GM12892 (cell line): ENCODE measurements around the gene IGFBP6.
"Not testable (repeated sequence)": the region's sequence is repeated elsewhere in the genome, so short reads cannot be mapped to it uniquely, and the experiment has no call there.

Experiments used
- DNase-seq: peaks from one replicate; pipeline ENCODE4 v3.0.0; 2011; ENCODE audit not compliant: insufficient read length
- FAIRE-seq: peaks from 2 replicates; lab custom pipeline; 2011; peaks lifted over from hg19 to GRCh38; lab: Jason Lieb, UNC
- POLR2A ChIP-seq: IDR thresholded peaks from 2 replicates; pipeline ENCODE4 v1.6.1; 2011; ENCODE audit warnings: low read depth, low read length, control low read depth
- POLR2AphosphoS5 ChIP-seq: IDR thresholded peaks from 2 replicates; pipeline ENCODE4 v1.6.1; 2011; ENCODE audit warnings: low read depth, low read length, control low read depth
- TAF1 ChIP-seq: IDR thresholded peaks from 2 replicates; pipeline ENCODE4 v1.6.1; 2011; ENCODE audit warnings: low read depth, mild to moderate bottlenecking, control low read depth, low read length, borderline replicate concordance

IGFBP6 gene

DNA sequence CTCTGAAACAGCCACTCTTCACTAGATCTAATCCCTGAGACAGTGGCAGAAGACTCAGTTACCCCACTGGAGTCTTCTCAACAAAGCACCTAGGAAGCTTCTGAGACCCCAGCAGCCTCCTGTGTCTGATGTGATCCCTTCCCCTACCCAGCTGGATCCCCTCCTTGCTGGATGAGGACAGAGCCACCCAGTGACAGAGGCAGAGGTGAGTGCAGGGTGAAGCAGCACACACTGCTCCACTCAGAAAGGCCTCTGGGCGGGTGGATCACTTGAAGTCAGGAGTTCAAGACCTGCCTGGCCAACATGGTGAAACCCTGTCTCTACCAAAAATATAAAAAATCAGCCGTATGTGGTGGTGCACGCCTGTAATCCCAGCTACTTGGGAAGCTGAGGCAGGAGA lies 21.0 kb upstream of the IGFBP6 start:
- FAIRE-seq (no peak), DNase-seq (no peak)

DNA sequence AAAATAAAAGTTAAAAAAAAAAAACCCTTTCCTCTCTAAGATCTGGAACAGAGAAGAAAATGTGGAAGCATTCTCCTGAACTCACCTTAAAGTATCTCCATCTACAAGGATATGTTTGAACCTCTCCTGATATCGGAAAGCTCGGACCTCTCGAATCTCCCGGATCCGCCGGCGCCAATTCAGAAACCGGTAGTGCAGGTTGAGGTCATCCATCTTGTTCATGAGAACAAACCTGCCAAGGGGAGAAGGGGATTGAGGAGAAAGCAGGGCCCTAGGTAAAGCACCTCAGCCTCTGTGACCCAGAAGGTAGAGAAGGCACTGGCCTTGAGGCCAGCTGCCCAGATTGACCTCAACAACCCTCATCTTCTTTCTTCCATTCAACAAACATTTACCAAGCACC lies 20.4 kb upstream of the IGFBP6 start:
- DNase-seq = no peak
- FAIRE-seq = no peak
- TF ChIP-seq TAF1 = no peak
- no peak for TF ChIP-seq POLR2A
- TF ChIP-seq POLR2AphosphoS5 = no peak

More for the DNA sequence above, 21.0 kb upstream of the IGFBP6 start:
- TF ChIP-seq POLR2A = no peak
- TF ChIP-seq POLR2AphosphoS5 = no peak
- TF ChIP-seq TAF1 = no peak

GRCh38 chr12:53078425-53079225 lies 18.8 kb upstream of the IGFBP6 start:
- FAIRE-seq (no peak), DNase-seq (no peak)
- no peak for TF ChIP-seq POLR2A
- no peak for TF ChIP-seq TAF1
- no peak for TF ChIP-seq POLR2AphosphoS5

GRCh38 chr12:53079226-53080117 lies 18.0 kb upstream of the IGFBP6 start, which contains the start of gene SPRYD3:
SPRYD3 (minus strand) TSS chr12:53079390; CDS start chr12:53079333, 57 bp downstream.
- peak; percentile 100 for DNase-seq
- TF ChIP-seq TAF1 (no peak), POLR2A (peak; percentile 89), POLR2AphosphoS5 (peak; percentile 71)
- peak; percentile 94 for FAIRE-seq

GRCh38 chr12:53082637-53083175 lies 14.8 kb upstream of the IGFBP6 start:
- TF ChIP-seq POLR2AphosphoS5 = no peak
- TF ChIP-seq POLR2A = no peak
- no peak for TF ChIP-seq TAF1
- FAIRE-seq (no peak), DNase-seq (no peak)

- FAIRE-seq = no peak
These were observed 11.1 kb upstream of the IGFBP6 start for GRCh38 chr12:53086361-53086760.

DNA sequence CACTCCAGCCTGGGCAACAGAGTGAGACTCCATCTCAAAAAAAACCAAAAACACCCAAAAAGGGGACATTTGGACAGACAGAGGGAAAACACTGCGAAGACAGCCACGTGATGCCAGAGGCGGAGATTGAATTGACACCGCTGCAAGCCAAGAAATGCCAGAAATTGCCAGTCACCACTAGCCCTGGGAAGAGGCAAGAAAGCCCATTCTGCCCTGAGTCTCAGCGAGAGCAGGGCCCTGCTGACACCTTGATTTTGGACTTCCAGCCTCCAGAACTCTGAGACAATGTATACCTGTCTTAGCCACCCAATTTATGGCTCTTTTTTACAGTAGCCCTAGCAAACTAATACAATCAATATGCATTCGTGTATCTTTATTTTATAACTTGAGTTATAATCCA lies 7.4 kb upstream of the IGFBP6 start:
- TF ChIP-seq POLR2A (no peak), POLR2AphosphoS5 (no peak), TAF1 (no peak)
- DNase-seq (no peak), FAIRE-seq (no peak)

More at GRCh38 chr12:53086361-53086760, 11.1 kb upstream of the IGFBP6 start:
- DNase-seq = no peak
- TF ChIP-seq POLR2A (no peak), TAF1 (no peak), POLR2AphosphoS5 (no peak)

DNA sequence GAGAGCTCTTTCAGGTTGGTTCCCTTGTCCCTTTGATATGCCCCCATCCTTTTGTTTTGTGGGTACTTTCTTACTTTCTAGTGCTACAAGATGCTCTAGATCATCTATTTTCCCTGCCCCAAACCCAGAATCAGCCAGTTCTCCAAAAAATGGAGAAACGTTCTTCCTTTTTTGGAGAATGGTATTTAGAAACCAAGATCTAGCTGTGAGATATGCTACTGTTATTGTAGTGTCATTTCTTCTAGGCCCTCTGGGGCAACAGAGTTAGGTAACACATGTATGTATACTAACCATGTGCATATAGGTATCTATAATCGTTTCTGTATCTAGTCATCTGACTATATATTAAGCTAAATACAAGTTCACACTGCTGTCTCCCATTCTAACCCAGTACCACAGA lies 6.9 kb upstream of the IGFBP6 start:
- FAIRE-seq = no peak
- TF ChIP-seq TAF1 (no peak), POLR2A (no peak), POLR2AphosphoS5 (no peak)

GRCh38 chr12:53091756-53092155 lies 5.7 kb upstream of the IGFBP6 start:
- no peak for FAIRE-seq

More for the DNA sequence above, 6.9 kb upstream of the IGFBP6 start:
- no peak for DNase-seq

DNA sequence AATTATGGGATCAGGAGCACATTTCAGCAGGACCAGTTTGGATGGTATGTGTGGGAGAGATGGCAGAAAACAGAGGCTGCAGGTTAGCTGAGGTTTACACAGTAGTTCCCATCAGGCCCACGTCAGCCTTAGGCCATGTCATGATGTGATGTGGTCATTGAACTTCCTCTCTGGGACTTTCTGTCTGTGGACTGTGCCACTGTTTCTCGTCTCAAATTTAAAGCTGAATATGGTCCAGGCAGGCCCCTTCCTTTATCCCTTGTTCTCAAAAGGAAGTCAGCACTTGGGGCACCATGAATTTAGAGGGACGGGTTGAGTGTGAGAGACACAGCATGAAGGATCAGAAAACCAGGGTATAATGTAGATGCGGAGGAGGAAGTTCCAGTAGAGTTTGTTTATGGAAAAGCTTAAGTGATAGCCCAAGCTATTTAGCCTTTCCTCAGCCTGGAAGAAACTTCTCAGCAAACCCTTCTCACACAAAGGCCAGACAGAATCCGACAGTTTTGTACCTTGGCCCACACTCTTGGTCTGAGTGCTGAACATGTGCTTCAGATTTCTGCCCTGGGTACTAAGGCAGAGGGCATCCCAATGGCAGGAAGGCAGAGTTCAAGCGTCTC lies 3.6 kb upstream of the IGFBP6 start:
- no peak for DNase-seq
- FAIRE-seq = no peak
- TF ChIP-seq TAF1 (no peak), POLR2A (no peak), POLR2AphosphoS5 (no peak)

More at GRCh38 chr12:53091756-53092155, 5.7 kb upstream of the IGFBP6 start:
- DNase-seq = no peak
- no peak for TF ChIP-seq POLR2AphosphoS5
- no peak for TF ChIP-seq POLR2A
- TF ChIP-seq TAF1 = no peak

- TF ChIP-seq TAF1 = no peak
- TF ChIP-seq POLR2A = no peak
- no peak for TF ChIP-seq POLR2AphosphoS5
- DNase-seq (no peak), FAIRE-seq (no peak)
These were observed 3.1 kb upstream of the IGFBP6 start for GRCh38 chr12:53094394-53094787.

DNA sequence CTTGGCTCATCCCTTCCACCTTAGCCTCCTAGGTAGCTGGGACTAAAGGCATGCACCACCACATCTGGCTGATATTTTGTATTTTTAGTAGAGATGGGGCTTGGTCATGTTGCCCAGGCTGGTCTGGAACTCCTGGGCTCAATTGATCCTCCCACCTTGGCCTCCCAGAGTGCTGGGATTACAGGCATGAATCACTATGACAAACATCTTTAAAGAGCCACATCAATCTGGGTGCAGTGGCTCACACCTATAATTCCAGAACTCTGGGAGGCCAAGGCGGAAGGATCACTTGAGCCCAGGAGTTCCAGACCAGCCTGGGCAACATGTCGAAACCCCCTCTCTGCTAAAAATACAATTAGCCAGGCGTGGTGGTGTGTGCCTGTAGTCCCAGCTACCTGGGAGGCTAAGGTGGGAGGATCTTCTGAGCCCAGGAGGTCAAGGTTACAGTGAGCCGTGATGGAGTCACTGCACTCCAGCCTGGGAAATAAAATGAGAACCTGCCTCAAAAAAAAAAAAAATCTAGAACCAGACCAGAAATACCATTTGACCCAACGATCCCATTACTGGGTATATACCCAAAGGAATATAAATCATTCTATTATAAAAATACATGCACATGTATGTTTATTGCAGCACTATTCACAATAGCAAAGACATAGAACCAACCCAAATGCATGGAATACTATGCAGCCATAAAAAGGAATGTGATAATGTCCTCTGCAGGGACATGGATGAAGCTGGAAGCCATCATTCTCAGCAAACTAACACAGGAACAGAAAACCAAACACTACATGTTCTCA lies 2.5 kb upstream of the IGFBP6 start:
- not testable (repeated sequence) for FAIRE-seq, DNase-seq

- not testable (repeated sequence) for FAIRE-seq
These were observed 1.9 kb upstream of the IGFBP6 start for GRCh38 chr12:53095596-53095895.

More at GRCh38 chr12:53095596-53095895, 1.9 kb upstream of the IGFBP6 start:
- not testable (repeated sequence) for DNase-seq
